Common myeloid progenitor, CD34-positive (primary cell): ENCODE measurements around the gene CLSTN2.

Experiments
- CTCF ChIA-PET: fragments of 350-600 bp; sonication (Branson Sonifier 250); formaldehyde crosslinking; loops from one replicate; lab custom pipeline; 2021; ENCODE audit warnings: antibody characterized with exemption; lab: Charles Lee
- POLR2A ChIA-PET: fragments of 350-600 bp; sonication (Branson Sonifier 250); formaldehyde crosslinking; loops from one replicate; lab custom pipeline; 2021; ENCODE audit warnings: antibody characterized with exemption; lab: Charles Lee
- DNase-seq, 3 donors: peaks; one replicate each; pipeline versions ENCODE4 v3.0.0 to v3.0.0-alpha.2; 2013
- H3K27ac ChIP-seq, 2 experiments: 1 replicate in 1 of 2; 2 replicates in 1 of 2; pipeline ENCODE4 v1.7.0; 2013; ENCODE audit warnings: inconsistent platforms in 2 of 2, low read length in 2 of 2, mild to moderate bottlenecking in 2 of 2, low read depth in 1 of 2, moderate library complexity in 1 of 2; ENCODE audit not compliant: severe bottlenecking in 2 of 2, insufficient read depth in 1 of 2, poor library complexity in 1 of 2
- H3K27me3 ChIP-seq, 5 experiments: replicated peaks in 2 of 5; 1 replicate in 3 of 5; 2 replicates in 2 of 5; pipeline versions ENCODE4 v1.6.1 to v1.7.0; 2013; ENCODE audit warnings: low read length in 4 of 5, mild to moderate bottlenecking in 2 of 5, moderate library complexity in 2 of 5, inconsistent platforms in 1 of 5; ENCODE audit not compliant: insufficient read depth in 5 of 5, control insufficient read depth in 4 of 5
- H3K36me3 ChIP-seq, 4 experiments: 1 replicate in 2 of 4; 2 replicates in 2 of 4; pipeline versions ENCODE4 v1.6.1 to v1.7.0; 2013; ENCODE audit warnings: low read length in 3 of 4, control low read depth in 1 of 4, mild to moderate bottlenecking in 1 of 4; ENCODE audit not compliant: control insufficient read depth in 4 of 4, insufficient read depth in 4 of 4
- H3K4me1 ChIP-seq, 4 experiments: 1 replicate in 3 of 4; 2 replicates in 1 of 4; pipeline versions ENCODE4 v1.6.1 to v1.7.1; 2013; ENCODE audit warnings: low read length in 3 of 4, mild to moderate bottlenecking in 3 of 4, control low read depth in 1 of 4, inconsistent platforms in 1 of 4, moderate library complexity in 1 of 4; ENCODE audit not compliant: control insufficient read depth in 4 of 4, insufficient read depth in 4 of 4; ENCODE audit errors: control extremely low read depth in 1 of 4
- H3K4me3 ChIP-seq, 7 experiments: 1 replicate in 4 of 7; 2 replicates in 3 of 7; pipeline versions ENCODE4 v1.5.1 to v1.7.0; 2013; ENCODE audit warnings: mild to moderate bottlenecking in 7 of 7, low read length in 6 of 7, moderate library complexity in 6 of 7, inconsistent platforms in 2 of 7, low read depth in 2 of 7, control low read depth in 1 of 7; ENCODE audit not compliant: insufficient read depth in 4 of 7, control insufficient read depth in 1 of 7; ENCODE audit errors: extremely low read depth in 1 of 7
- H3K9me3 ChIP-seq, 5 experiments: 1 replicate in 4 of 5; 2 replicates in 1 of 5; pipeline versions ENCODE4 v1.6.1 to v1.7.1; 2013; ENCODE audit warnings: low read length in 4 of 5, mild to moderate bottlenecking in 2 of 5, inconsistent platforms in 1 of 5, low read depth in 1 of 5, moderate library complexity in 1 of 5; ENCODE audit not compliant: control insufficient read depth in 4 of 5, insufficient read depth in 2 of 5; ENCODE audit errors: control extremely low read depth in 1 of 5
- WGBS: methylation state at CpG from one replicate; pipeline ENCODE4 v1.1.5; 2013; ENCODE audit not compliant: insufficient coverage; 5-methylcytosine and 5-hydroxymethylcytosine counted together

Gene CLSTN2

DNA sequence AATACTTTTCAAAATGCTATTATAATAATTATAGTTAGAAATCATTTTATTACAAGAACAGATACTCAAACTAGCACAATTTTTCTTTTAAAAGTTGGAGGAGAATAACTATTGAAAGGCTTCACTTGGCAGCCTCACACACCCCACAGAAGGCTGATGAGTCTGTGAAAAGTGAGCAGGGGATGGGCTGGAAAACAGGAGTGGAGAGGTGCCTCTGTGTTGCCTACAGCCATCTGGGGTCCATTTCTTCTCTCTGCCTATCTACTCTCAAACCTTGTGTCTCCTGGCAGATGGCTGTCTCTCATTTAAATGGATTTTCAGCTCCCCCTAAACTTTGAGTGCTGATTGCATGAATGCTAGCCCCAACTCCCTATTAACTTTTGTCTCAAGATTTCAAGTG is 230.8 kb downstream of the CLSTN2 start:
- H3K27me3 ChIP-seq = peaks cover 0 to 1% (median 0%) of the 10 kb centered on the region in 5 experiments
- no peak for DNase-seq
- ChIA-PET CTCF (interaction anchor here (1.5 kb wide), 1 partner anchor 15 kb away, joined by 4 read pairs; no protein-coding TSS in a partner anchor), POLR2A (no interaction called here)
- H3K36me3 ChIP-seq = no peaks in the 10 kb centered on the region
- H3K4me1 ChIP-seq = peaks cover 0 to 3% (median 0%) of the 10 kb centered on the region in 4 experiments
- H3K27ac ChIP-seq = no peak overlapping the region
- H3K9me3 ChIP-seq = no peaks in the 10 kb centered on the region
- H3K4me3 ChIP-seq = no peak overlapping the region

DNA sequence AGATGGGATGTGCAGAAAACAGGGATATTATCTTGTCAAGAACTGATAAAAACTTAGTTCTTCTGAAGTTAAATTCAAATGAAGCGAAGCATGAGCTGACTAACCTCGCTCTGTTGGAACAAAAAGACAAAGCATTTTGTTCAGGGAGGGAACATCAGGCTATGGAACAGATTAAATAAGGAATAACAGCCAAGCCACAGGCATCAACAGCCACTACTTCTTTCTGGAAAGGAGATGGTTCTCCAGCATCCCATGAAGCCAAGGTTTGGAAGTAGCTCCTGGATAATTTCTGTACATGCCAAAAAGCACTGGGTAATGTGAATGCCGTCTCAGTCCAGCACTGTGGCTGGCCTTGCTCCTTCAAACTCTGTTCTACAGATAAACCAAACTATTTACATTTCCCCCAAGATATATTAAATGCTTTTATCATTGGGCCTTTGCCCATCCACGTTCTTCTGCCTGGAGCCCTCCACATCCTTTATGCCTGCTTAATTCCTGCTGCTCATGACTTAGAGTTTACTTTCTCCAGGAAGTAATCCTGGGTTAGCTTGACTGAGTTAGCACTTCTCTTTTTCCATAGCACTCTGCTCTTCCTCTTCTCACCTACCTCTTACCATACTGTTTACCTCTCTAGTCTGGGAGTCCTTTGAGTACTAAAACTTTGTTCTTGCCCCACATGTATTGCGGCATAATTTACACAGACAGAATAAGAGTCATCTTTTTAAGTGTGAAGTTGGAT is 232.0 kb downstream of the CLSTN2 start:
- Histone ChIP-seq H3K36me3 (no peaks in the 10 kb centered on the region), H3K4me1 (peaks cover 0 to 8% (median 0%) of the 10 kb centered on the region in 4 experiments), H3K4me3 (no peak overlapping the region), H3K27ac (no peak overlapping the region), H3K27me3 (no peaks in the 10 kb centered on the region), H3K9me3 (no peaks in the 10 kb centered on the region)
- DNase-seq = no peak
- ChIA-PET POLR2A (no interaction called here), CTCF (interaction anchor here (0.6 to 1.5 kb wide), 2 partner anchors 9 to 16 kb away, joined by 3 to 4 read pairs; no protein-coding TSS in a partner anchor)
- 100% methylated on average over 3 of the region's 5 CpGs for WGBS

DNA sequence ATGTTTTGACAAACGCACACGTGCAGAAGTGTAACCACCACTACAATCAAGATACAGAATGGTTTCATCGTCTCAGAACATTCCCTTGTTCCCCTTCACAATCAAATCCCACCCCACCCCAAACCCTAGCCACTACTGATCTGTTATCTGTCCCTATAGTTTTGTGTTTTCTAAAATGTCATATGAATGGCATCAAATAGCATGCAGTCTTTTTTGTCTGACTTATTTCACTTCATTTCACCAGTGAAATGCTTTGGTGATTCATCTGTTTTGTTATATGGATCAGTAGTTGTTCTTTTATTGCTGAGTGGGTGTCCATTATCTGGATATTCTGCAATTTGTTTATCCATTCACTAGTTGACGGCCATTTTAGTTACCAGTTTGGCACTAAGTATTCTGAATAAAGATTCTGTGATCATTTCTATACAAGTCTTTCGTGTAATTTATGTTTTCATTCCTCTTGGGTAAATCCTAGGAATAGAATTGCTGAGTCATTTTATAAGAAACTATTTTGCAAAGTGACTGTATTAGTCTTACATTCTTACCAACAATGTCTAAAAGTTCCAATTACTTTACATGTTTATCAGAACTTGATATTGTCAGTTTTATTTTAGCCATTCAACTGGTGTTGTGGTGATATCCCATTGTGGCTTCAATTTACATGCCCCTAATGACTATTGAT is 232.8 kb downstream of the CLSTN2 start:
- Histone ChIP-seq H3K27me3 (no peaks in the 10 kb centered on the region), H3K27ac (no peak overlapping the region), H3K4me3 (no peak overlapping the region), H3K4me1 (peaks cover 0 to 8% (median 0%) of the 10 kb centered on the region in 4 experiments), H3K36me3 (no peaks in the 10 kb centered on the region), H3K9me3 (no peaks in the 10 kb centered on the region)
- ChIA-PET CTCF (interaction anchor here (1.5 kb wide), 1 partner anchor 17 kb away, joined by 4 read pairs; no protein-coding TSS in a partner anchor), POLR2A (no interaction called here)
- 100% methylated on average over 1 of the region's 5 CpGs for WGBS
- no peak for DNase-seq

DNA sequence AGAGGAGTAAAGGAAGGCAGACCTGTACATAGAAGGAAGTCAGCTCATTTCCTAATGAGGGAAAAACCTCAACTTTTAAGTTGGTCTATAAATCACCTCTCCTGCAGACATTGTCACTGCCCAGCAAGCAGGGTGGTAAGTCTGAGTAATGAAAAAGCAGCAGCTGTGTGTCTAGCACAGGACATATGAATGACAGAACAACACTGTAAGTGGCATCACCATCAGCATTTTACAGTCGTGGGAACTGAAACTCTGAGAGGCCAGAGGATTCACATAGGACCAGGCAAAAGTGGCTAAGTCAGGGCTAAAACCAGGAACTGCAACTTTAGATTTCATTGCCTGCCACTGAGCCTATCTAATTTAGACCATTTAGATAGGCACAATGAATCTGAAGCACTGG is 235.6 kb downstream of the CLSTN2 start:
- H3K9me3 ChIP-seq = no peaks in the 10 kb centered on the region
- WGBS = 20% methylated on average over 1 of the region's 1 CpG
- peaks cover 0 to 8% (median 0%) of the 10 kb centered on the region in 4 experiments for H3K4me1 ChIP-seq
- H3K4me3 ChIP-seq = no peak overlapping the region
- H3K27ac ChIP-seq = no peak overlapping the region
- POLR2A ChIA-PET = no interaction called here
- H3K27me3 ChIP-seq = no peaks in the 10 kb centered on the region
- H3K36me3 ChIP-seq = no peaks in the 10 kb centered on the region
- CTCF ChIA-PET = interaction anchor here (1.4 kb wide), 1 partner anchor 27 kb away, joined by 4 read pairs; no protein-coding TSS in a partner anchor
- DNase-seq = peak in 2 of 3 donors; percentile 24 to 25

DNA sequence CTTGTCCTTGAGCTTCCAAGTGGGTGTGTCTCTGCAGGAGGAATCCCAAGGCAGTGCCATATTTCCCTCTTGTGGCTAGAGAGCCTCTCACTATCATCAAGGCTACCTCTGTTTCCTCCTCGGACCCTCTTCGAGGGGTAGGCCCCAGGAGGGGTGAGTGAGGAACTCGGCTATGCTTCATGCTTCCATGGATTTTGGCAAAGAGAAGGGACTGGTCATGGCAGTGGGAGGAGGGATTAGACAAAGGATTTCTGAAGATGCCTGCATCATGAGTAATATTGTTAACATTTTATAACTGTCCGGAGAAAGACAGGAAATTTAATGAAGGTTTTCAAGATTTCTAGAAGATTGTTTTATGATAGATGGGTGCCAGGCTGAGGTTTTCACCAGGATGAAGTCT is 241.5 kb downstream of the CLSTN2 start:
- WGBS = 85% methylated on average over 4 of the region's 4 CpGs

DNA sequence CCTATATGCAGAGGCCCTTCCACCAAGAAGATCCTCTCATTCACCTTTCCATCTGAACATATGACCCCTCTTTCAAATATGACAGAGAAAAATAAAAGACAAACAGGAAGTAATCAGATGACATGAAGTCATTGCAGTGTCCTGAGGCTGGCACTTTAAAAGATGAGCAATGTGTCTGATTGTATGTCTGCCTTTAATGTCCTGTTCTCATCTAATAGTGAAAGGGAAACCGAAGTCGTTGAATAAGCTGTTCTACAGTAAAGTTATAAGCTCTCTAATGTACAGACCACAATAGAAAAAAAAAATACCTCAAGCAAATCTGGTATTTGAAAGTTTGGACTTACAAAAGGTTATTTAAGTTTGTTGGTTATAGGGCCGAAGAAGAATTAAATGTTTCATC is 243.0 kb downstream of the CLSTN2 start:
- no peak overlapping the region for H3K27ac ChIP-seq
- ChIA-PET POLR2A (no interaction called here), CTCF (no interaction called here)
- no peaks in the 10 kb centered on the region for H3K4me1 ChIP-seq
- H3K4me3 ChIP-seq = no peak overlapping the region
- no peaks in the 10 kb centered on the region for H3K36me3 ChIP-seq
- DNase-seq = no peak
- H3K9me3 ChIP-seq = no peaks in the 10 kb centered on the region
- WGBS = no CpG with 5 or more reads among the region's 3 CpGs
- H3K27me3 ChIP-seq = peaks cover 0 to 2% (median 0%) of the 10 kb centered on the region in 5 experiments

More for the DNA sequence above, 241.5 kb downstream of the CLSTN2 start:
- Histone ChIP-seq H3K36me3 (no peaks in the 10 kb centered on the region), H3K4me3 (no peak overlapping the region), H3K27ac (no peak overlapping the region), H3K27me3 (peaks cover 0 to 2% (median 0%) of the 10 kb centered on the region in 5 experiments), H3K9me3 (no peaks in the 10 kb centered on the region), H3K4me1 (no peaks in the 10 kb centered on the region)
- ChIA-PET POLR2A (no interaction called here), CTCF (no interaction called here)
- no peak for DNase-seq

DNA sequence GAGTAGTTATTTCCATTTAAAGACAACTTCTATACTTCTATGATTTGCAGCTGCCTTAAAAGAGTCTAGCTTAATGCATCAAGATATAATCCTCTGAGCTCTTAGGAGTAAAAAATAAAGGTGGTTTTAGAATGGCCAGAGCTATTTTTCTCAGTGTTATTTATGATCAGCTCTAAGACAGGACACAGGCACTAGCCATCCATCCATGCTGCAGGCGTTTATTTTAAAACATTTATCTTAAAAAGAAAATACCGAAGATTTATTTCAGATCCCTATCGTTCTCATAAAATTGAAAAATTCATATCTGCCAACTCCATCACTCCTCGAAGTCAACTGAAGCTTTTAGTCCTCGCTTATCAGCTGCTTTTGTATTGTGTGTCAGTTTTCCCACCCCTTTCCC is 243.5 kb downstream of the CLSTN2 start:
- no peak for DNase-seq
- Histone ChIP-seq H3K9me3 (no peaks in the 10 kb centered on the region), H3K36me3 (no peaks in the 10 kb centered on the region), H3K27me3 (peaks cover 0 to 2% (median 0%) of the 10 kb centered on the region in 5 experiments), H3K4me1 (no peaks in the 10 kb centered on the region), H3K4me3 (no peak overlapping the region), H3K27ac (no peak overlapping the region)
- 89% methylated on average over 5 of the region's 5 CpGs for WGBS
- ChIA-PET CTCF (no interaction called here), POLR2A (no interaction called here)
